GM18502 (cell line): ENCODE results near the gene SMIM35.

Experiments
- ATAC-seq: cut with Tn5 transposase; IDR thresholded peaks from one replicate; pipeline ENCODE4 v1.9.1; 2021; ENCODE audit warnings: mild to moderate bottlenecking; ENCODE audit not compliant: unreplicated experiment, poor library complexity

The SMIM35 gene

DNA sequence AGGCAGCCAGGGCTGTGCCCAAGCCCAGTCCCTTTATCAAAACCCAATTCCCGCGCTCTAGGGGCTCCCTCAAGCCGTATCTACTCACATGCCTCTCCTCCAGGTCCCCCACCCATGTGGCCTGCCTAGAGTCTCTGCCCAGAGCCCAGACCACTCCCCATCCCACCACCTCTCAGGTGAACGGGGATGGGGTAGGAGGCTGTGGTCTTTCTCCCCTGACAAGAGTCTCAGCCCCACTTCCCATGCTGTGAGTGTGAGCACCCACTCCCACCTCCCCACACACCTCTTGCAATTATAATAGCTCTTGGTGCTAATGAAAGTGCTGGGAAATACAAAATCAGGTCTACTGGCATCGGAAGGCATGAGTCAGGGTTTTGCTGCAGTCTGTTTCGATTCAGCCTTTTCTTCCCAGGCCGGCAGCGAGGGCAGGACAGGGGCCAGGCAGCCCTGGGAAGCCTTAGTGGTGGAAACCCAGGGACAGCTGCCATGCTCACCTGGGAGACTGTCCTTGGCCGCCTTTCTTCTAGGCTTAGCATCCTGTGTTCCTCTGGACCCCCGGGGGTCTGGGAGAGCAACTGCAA, 26.6 kb downstream of the SMIM35 start:
- ATAC-seq, result no peak

DNA sequence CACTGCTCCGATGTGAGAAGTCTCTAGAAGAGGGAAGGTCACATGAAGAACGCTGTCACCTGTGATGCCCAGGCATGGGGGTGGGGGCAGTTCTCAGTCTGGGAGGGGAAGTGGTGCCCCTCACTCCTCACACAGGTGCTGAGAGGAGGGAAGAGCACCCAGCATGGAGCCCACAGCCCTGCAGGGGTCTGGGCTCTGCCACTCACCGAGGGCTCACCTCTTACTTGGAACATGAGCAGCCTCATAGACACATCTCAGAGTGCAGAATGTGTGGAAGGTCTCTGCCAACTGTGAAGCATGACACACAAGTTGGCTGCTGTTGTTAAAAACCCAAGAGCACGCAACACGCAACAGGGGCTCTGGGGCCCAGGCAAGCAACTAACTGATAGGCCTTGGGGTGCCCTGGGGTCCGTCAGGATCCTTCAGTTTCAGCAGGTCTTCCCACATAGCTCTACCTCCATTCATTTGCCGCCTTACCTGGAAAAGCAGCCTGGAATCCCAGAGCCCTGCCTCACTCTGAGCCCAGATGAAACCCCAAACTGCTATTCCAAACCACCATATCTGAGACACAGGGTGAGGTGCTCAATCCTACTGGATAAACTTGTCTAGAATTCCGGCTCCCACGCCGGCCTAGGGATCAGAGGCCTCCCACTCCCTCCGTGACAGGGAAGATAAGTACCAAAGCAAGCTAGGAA, 27.4 kb downstream of the SMIM35 start:
- ATAC-seq, result no peak

DNA sequence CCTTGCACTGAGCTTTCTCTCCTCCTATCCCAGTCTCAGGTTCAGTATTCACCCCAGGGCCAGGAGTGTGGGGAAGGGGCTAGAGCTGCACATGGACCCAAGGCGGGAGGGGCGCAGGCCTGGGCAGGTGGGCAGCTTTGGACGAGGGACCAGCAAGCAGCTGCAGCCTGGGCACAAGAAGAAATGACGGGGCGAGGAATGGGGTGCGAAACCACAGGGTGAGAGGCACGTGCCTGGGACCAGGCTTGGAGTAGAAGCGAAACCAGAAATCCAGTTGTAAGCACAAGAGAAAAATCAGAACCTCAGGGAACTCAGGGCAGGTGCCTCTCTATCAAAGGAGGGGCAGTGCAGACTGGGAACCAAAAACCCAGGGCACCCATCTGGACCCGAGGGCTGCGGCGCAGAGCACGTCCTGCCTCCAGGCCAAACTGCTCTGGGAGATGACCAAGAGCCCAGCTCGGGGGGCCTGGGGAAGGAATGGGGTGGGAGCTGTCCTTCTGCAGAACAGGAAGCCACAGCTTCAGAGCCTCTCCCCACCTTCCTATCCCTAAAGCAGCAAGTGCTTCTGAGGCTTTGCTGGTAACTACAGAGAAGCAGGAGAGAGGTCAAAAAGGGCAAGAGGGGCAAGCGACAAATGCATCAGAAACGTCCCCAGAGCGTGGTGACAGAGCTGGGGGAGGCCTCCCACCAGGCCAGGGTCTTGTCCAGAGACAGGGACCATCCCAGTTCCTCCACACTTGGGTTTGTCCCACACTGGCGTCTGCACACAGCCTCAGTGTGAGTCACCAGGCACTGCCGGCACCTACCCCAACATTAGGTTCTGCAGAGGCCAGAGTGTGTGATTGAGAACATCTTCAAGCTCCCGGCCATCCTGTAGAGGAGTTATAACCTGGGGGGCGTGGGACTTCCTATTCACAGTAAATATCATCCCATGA, 28.2 kb downstream of the SMIM35 start:
- no peak for ATAC-seq

DNA sequence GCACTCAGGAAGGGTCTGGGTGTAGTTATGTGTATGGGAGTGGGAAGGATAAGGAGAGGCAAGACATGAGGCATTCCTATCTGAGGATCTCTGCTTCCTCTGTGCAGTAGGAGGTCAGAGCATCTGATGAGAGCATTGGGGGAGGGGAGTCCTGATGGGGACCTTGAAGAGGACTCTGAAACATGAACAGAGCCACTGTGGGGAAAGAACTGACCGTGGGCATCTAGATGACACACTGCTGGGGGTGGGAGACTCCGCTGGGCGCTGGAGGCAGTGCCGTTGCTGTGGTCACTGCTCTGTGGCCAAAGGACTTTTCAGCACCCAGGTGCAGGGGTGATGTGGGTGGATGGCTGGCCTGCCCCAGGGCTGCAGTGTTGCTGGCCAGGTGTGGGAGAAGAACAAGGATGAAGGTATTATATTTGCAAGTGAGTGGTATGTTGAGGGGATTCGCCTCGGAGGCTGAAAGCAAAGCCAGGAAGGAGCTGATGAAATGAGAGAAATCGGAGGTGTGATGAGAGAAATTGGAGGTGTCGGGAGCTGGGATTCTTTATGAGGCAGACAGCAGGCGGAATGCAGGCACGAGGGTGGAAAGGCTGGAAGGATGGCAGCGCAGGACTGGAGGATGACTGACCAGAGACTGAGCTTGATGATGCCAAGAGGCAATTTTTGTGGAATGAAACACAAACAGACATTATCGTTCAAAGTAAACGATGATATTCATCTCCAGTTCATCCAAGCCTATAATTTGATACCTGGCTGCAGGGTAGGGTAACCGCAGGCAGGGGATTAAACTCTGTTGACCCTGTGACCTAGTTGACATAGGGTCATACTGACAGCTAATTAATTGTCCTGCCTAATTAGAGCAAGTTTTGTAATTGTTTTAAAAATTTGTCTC, 29.3 kb downstream of the SMIM35 start:
- ATAC-seq, result no peak

DNA sequence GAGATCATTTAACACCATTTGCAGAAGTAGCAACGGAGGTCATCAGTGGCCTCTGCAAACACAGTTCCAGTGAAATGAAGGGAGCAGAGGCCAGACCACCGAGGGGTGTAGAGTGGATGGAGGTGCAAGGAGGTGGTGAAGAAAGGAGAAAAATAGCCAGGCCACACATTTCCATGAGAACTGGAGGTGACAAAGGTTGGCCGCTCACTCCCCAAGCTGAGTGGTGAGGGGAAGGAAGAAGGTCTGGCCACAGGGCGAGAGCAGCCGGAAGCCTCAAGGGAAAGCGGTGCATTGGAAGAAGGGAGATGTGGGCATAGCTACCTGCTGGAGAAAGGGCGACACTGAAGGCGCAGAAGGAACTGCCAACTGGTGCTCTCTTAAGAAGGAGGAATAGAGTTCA, 30.0 kb downstream of the SMIM35 start:
- no peak for ATAC-seq

DNA sequence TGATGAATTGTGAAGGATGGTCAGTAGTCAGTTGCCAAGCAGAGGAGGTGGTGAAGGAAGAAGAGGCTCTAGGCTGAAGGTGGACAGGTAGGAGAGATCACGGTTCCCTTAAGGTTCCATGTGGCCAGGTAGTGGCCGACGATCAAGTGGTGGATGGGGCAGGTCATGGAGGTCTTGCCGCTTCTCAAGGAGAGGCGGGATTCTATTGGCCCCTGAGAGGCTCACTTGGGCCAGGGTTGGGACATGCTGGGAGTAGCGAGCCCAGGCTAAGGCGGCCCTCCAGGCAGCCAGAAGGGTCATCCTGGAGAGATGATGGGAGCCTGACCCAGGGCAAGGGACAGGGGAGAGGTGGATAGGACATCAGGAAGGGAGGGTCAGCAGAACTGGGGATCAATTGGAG, 30.8 kb downstream of the SMIM35 start:
- ATAC-seq, result no peak

DNA sequence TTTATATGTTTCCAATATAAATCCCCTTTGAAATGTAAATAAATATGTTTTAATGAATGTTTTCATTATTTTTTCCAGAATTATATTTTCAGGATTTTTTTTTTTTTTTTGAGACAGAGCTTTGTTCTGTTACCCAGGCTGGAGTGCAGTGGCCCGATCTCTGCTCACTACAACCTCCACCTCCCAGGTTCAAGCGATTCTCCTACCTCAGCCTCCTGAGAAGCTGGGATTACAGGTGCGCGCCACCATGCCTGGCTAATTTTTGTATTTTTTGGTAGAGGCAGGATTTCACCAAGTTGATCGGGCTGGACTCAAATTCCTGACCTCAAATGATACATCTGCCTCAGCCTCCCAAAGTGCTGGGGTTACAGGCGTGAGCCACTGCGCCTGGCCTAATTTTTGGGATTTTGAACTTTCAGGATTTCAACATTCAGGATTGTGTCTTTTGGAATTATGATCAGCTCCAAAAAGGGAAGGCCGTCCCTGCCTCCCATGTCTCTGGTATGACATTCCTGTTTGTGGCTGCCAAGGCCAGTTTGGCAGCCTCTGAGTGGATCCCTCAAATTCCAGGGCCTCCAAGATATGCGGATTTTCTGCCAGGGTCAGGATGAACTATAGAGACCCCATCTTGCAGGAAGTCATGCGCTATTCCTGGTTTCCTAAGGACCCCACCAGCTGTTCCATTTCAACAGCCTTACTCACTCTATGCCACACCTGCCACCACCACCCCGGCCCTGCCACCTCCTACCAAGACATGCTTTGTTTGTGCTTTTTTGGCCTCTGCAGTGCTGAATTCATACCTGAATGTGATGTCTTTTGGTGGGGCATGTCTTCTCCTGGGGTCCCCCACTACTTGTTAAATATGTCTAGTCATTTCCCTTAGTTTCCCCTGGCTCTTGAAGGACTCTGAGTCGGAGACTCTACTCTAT, 31.8 kb downstream of the SMIM35 start:
- ATAC-seq, result no peak

DNA sequence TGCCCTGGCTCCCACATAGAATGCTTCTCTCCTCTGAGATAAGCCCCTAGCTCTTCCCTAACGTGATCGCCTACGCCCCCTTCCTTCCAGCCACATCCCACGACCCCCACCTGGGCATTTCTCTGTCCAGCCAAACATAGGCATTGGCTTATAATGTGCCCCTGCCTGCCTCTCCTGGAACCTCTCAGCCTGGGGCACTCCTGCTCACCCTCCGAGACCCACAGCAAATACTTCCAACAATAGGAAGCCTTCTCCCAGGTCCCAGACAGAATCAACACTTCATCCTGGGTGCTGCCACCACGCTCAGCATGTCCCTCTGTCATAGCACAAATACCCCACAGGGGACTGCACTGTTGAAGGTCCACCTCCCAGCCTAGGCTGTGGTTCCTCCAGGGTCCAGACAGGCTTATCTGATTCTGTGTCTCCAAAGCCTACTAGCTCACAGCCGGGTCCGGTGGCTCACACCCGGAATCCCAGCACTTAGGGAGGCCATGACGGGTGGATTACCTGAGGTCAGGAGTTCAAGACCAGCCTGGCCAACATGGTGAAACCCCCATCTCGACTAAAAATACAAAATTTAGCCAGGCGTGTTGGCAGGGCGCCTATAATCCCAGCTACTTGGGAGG, 34.1 kb downstream of the SMIM35 start:
- no peak for ATAC-seq

DNA sequence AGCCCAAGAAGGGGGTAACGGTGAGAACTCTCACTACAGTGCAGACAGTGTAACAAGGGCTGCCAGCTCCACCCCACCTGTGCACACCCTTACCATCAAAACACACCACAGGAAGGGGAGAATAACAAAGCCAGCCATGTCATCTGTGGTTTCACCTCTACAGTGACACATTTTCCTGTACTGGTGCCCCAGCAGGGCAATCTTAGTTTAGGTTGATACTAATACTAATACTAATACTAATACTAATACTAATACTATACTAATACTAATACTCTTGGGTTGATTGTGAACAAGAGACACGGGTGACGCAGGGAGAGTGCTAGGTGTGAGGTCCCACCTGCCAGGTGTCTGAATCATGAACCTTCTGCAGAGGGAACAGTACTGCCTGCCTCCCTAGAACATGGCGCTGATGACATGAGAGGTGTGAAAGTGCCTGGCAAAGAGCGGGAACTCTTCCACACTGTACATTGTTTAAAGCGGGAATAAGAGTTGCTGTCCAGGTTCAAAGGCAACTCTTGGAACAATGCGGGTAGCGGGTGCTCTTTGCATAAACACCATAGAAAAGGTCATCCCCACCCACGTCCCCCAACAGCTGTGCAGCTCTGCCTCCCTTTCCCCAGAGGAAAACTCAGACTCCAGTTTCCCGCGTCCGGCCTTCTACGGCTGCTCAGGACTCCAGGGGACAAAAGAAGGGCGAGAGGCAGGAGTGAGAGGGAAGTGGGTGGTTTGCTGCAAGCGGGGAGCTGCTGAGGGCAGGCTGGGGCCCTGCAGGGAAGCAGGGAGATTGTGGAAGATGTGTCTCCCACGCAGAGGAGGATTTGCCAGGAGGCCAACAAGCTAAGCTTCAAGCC, 34.9 kb downstream of the SMIM35 start:
- ATAC-seq, result peak; percentile 65

DNA sequence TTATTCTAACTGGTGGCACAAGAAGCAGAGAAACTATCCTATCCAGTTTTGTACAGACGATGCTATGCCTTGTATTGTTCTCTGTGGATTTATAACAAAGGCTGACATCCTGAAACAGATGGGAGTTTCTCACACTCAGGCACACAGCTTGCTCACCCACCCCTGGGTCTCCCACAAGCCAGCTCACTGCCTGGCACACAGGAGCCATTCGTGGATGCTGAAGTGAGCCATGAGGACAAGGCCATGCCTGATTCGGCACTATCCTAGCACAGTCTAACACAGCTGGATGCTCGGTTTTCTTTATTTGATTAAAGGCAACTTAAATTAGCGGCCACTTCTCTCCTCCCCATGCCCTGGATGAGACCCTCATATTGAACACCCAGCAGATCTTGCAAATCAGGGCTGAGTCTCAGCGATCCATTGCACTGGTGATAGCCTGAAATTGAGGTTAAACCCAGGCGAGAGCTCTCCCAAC, 35.6 kb downstream of the SMIM35 start:
- no peak for ATAC-seq

DNA sequence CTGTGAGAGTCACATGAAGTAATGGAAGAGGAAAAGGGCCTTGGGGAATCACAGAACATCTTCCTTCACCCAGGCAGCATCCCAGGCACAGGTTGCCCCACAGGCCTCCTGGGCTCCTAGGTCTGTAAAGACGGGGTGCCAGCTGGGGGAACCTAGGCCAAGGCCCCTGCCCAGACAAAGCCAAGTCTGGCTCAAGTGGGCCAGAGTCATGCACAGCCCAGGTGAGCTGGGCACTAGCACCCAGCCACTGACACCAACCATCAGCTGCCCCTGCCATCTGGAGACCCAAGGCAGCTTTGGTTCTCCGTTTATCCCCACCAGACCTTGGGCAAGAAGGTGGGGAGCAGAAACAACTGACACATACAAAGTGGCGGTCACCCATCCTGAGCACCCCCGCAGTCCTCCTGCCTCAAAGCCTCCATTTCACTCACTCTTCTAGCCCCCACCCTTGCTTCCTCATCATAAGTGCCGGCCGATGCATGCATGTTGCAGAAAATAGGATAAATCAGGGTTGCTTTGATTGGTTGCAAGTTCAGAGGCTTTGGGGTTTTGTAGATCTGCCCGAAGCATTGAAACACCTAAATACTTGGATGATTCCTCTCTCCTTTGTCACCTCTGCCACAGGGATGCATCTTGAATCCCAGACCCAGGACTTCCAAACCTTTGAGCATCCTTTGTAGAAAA, 36.4 kb downstream of the SMIM35 start:
- no peak for ATAC-seq

DNA sequence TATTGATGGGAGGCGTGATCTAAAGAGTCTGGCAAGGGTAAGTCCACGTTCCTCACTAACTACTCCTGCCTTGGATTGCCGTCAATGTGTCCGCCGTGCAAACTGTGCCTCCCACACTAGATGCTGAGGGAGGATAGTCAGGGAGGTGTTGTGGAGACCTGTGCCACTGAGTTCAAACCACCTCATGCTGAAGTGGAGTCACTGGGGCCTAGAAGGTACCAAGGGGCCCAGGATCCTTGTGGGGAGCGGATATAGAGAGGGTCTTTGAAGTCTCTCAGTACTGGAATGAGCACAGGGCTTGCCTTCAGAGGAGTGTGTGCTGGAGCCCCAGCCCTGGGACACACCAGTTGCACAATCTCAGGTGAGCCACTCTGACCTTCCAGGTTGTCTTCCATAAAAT, 37.0 kb downstream of the SMIM35 start:
- no peak for ATAC-seq

DNA sequence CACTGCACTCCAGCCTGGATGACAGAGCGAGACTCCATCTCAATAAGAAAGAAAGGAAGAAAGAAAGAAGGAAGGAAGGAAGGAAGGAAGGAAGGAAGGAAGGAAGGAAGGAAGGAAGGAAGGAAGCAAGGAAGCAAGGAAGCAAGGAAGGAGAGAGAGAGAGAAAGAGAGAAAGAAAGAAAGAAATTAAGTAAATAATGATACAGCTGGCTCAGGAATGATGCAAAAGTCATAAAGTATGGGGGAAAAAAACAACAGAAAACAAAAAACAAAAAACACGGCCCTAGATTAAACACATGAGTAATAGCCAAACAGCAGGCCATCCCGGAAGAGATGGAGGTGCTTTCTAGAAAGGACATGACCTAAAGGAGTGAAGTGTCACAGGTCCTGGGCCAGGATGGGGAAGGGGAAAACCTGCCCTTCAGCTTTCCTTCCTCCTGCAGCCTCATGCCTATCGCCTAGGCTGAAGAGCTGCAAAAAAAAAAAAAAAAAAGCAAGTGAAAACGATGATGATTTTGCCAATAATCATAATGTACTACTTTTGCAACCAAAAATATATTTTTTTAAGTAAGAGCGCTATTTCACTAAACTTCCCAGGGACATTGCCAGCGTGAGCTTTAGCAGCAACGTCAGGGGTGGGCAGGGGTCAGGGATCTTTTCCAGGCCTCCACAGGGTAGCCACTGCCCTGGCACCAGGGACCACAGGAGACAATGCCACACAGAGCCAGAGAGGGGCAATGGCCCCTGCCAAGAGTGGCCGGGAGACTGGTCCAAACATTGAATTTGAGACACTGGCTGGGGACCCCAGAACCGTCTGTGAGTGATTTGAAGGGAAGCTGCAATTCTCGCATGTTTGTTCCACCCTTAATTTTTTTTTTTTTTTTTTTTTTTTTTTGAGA, 38.0 kb downstream of the SMIM35 start:
- no peak for ATAC-seq

DNA sequence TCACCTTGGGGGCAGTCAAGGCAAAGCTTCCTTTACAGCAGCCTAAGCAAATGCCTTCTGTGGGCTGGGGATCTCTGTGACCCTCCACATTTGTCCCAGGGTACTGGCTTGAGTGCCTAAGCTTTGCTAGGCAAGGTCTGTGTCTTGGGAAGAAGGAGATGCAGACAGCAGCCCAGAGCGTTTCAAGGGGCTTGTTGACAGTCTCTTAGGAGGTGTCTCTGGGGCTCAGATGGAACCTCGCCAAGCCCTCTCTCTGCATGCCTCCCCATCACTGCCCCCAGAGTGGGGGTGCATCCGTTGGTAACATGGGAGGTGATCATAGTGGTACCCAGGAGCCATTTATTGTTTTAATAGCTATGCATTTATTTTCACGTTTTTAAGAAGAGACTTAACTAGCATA, 39.0 kb downstream of the SMIM35 start:
- ATAC-seq, result no peak

DNA sequence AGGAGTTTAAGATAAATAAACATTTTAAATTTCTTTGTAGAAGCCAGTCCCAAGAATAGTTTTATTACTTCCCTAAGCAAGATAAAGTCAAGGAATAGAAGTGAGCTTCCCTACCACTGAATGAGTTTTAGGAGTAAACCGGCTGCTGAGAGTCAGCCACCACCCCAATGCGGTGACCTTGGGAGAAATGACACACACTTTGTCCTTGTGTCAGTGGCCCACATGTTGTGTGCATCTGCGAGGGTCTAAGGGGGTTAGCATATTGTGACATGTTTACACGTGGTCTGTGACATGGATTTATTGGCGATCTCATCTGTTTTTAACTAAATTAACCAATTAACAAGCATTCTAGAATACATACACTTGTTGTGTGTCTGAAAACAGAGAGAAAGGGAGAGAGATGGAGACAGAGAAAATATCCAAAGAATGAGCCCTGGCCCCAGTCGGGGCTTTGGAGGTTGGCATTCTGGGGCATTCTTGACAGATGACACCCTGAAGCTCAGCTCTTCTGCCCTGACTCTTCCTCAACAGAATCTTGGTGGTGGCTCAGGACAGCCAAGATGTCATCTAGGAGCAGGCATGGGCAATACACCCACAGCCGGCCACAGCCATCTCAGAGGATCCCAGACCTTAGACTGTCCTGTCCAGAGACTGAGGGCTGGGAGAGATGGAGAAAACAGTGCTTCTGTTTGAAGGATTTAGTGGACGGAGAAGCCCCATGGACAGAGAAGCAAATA, 39.6 kb downstream of the SMIM35 start:
- ATAC-seq, result no peak
